Stimulated activated CD4-positive, alpha-beta T cell treated with anti-CD3 and anti-CD28 coated beads, TNF-alpha, amount 100 ng/mL, for 1 hour (primary cell): Measurements from ENCODE around the gene FCGR2B.
"Not testable (repeated sequence)": the region's sequence is repeated elsewhere in the genome, so short reads cannot be mapped to it uniquely, and the experiment has no call there.

Experiments used
- DNase-seq, 3 donors: peaks; one replicate each; pipeline ENCODE4 v3.0.0-alpha.2; 2020; ENCODE audit warnings: low read depth in 3 of 3, low spot score in 1 of 3

FCGR2B gene

GRCh38 chr1:161705537-161705936 lies 42.6 kb downstream of the FCGR2B start:
- no peak for DNase-seq

- DNase-seq: no peak
Observed at GRCh38 chr1:161706113-161706481, 43.2 kb downstream of the FCGR2B start.

GRCh38 chr1:161706482-161707347 lies 43.8 kb downstream of the FCGR2B start, which contains the start of gene FCRLA:
FCRLA (plus strand) TSS chr1:161707229; CDS start chr1:161707265, 36 bp downstream.
- no peak for DNase-seq

GRCh38 chr1:161707503-161707902 lies 44.6 kb downstream of the FCGR2B start:
- no peak for DNase-seq

GRCh38 chr1:161709373-161709772 lies 46.4 kb downstream of the FCGR2B start:
- DNase-seq: no peak

GRCh38 chr1:161710560-161710959 lies 47.6 kb downstream of the FCGR2B start:
- DNase-seq: no peak

GRCh38 chr1:161718559-161719324 lies 55.8 kb downstream of the FCGR2B start:
- no peak for DNase-seq

- no peak for DNase-seq
Observed at GRCh38 chr1:161719325-161719611, 56.3 kb downstream of the FCGR2B start.

- DNase-seq: no peak
Observed at GRCh38 chr1:161720422-161720821, 57.5 kb downstream of the FCGR2B start.

GRCh38 chr1:161720956-161721737 lies 58.2 kb downstream of the FCGR2B start, which contains the start of gene FCRLB:
FCRLB (plus strand) TSS chr1:161721544; CDS start chr1:161722673, 1,129 bp downstream.
- no peak for DNase-seq

GRCh38 chr1:161721738-161722343 lies 58.9 kb downstream of the FCGR2B start:
- DNase-seq: no peak

GRCh38 chr1:161722406-161722805 lies 59.5 kb downstream of the FCGR2B start:
- DNase-seq: no peak

- no peak for DNase-seq
Observed at GRCh38 chr1:161723459-161724141, 60.7 kb downstream of the FCGR2B start.

GRCh38 chr1:161725258-161725907 lies 62.4 kb downstream of the FCGR2B start:
- not testable (repeated sequence) for DNase-seq

- DNase-seq: peak in 1 of 3 donors; percentile 17
Observed at GRCh38 chr1:161725908-161726472, 63.0 kb downstream of the FCGR2B start.

GRCh38 chr1:161726473-161727255 lies 63.7 kb downstream of the FCGR2B start:
- peak in 2 of 3 donors; percentile 45 to 48 for DNase-seq

GRCh38 chr1:161727256-161727924 lies 64.4 kb downstream of the FCGR2B start:
- DNase-seq: no peak
